LNCAP (cell line): Measurements from ENCODE around the gene HLA-B.

ENCODE experiments used
- TF ChIP-seq, protein P1 (sequence below): fragments of 450-650 bp; IDR thresholded peaks from 2 replicates; pipeline ENCODE4 v1.5.1; 2017; ENCODE audit warnings: mild to moderate bottlenecking

HLA-B gene

GRCh38 chr6:31375699-31376098 lies 18.7 kb upstream of the HLA-B start:
- TF ChIP-seq, protein P1, sequence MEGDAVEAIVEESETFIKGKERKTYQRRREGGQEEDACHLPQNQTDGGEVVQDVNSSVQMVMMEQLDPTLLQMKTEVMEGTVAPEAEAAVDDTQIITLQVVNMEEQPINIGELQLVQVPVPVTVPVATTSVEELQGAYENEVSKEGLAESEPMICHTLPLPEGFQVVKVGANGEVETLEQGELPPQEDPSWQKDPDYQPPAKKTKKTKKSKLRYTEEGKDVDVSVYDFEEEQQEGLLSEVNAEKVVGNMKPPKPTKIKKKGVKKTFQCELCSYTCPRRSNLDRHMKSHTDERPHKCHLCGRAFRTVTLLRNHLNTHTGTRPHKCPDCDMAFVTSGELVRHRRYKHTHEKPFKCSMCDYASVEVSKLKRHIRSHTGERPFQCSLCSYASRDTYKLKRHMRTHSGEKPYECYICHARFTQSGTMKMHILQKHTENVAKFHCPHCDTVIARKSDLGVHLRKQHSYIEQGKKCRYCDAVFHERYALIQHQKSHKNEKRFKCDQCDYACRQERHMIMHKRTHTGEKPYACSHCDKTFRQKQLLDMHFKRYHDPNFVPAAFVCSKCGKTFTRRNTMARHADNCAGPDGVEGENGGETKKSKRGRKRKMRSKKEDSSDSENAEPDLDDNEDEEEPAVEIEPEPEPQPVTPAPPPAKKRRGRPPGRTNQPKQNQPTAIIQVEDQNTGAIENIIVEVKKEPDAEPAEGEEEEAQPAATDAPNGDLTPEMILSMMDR, result no peak

DNA sequence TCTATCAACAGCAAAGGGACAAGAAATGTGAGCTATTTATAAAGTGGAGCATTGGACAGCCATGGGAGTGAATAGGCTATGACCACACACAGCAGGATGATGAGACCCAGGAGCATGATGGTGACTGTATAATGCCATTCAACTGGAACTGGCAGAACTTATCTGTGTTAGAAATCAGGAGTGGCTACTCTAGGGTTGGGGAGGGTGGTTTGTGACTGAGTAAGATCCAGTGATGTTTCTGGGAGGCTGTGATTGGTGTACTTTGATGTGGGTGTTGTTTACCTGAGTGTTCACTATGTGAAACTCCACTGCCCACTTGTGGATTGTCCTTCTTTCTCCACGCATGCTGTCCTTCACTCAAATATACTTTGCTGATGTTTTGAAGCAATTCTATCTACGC lies 11.5 kb upstream of the HLA-B start:
- TF ChIP-seq, protein P1, result no peak

- TF ChIP-seq, protein P1, result peak; percentile 87
Observed at GRCh38 chr6:31366693-31367470, 9.9 kb upstream of the HLA-B start.

- TF ChIP-seq, protein P1, result no peak
Observed at GRCh38 chr6:31365864-31366263, 8.9 kb upstream of the HLA-B start.

DNA sequence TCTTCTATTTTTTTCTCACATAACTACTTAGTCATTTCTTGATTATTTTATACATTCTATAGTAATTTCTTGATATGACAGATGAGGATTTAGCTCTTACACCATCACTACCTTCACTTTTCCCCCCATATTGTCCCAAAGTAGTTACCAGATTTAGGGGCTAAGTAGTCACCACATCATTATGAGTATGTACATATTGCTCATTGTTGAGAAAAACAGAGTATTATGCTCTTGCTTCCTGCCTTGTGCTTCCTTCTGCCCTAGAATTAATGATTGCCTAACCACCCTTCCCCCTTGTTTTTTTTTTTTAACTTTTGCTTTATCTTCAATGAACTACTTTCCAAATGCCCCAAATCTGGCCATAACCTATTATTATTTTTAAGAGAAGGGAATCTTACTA lies 6.8 kb upstream of the HLA-B start:
- TF ChIP-seq, protein P1, result no peak

GRCh38 chr6:31362751-31363150 lies 5.8 kb upstream of the HLA-B start:
- TF ChIP-seq, protein P1, result no peak

- TF ChIP-seq, protein P1, result no peak
Observed at GRCh38 chr6:31359581-31359980, 2.6 kb upstream of the HLA-B start.

DNA sequence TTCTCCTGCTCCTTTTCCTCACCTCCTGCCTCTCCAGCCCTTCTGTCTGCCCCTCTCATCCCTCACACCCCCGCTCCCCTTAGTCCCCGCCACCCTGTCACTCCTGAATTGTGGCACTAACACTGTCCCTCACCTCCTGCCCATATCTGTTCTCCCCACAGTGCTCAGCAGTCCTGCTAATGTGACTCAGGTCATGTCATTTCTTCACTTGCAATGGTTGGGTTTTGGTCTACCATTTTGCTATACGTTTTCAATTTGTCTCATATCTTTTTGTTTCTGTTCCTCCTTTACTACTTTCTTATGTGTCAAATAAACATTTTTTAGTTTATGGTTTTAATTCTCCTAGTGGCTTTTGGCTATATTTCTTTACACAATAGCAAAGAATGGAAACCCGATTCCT lies 1.3 kb upstream of the HLA-B start:
- TF ChIP-seq, protein P1, result no peak
